Measurements from ENCODE around the gene CDH20. TPM values are rescaled to one million over a fixed set of nuclear protein-coding genes. Genes with fewer than 3 reads are reported as not detected.

The CDH20 gene
- total RNA-seq, 1 experiment from 2014 or later: not detected

GRCh38 chr18:61334951-61335683, 1.9 kb downstream of the CDH20 start:
- Mint-ChIP-seq H3K27me3 (ENCODE audit: insufficient read depth, unreplicated experiment) (peaks cover 28% of the 10 kb centered on the region), H3K4me1 (ENCODE audit: insufficient read depth, unreplicated experiment) (peaks cover 6% of the 10 kb centered on the region), H3K27ac (ENCODE audit: low read depth, unreplicated experiment) (no peak overlapping the region), H3K36me3 (ENCODE audit: insufficient read depth, unreplicated experiment) (no peaks in the 10 kb centered on the region), H3K4me3 (ENCODE audit: unreplicated experiment) (no peak overlapping the region), H3K9me3 (ENCODE audit: unreplicated experiment) (no peaks in the 10 kb centered on the region)
- POLR2A ChIA-PET: no interaction called here
- no TSS peak for BruUV-seq (replicated peaks)
- CTCF ChIA-PET: interaction anchor here (0.6 to 1.9 kb wide), 2 partner anchors 8 to 13 kb away, joined by 3 to 5 read pairs; no protein-coding TSS in a partner anchor
- intact Hi-C loops (cut with micrococcal nuclease): no loop called here
- DNase-seq (ENCODE audit: unreplicated experiment): no peak
- no peak for TF ChIP-seq CTCF (IDR thresholded peaks at IDR 0.05; ENCODE audit: unreplicated experiment)

GRCh38 chr18:61335684-61336555, 2.7 kb downstream of the CDH20 start:
- ChIA-PET POLR2A (no interaction called here), CTCF (interaction anchor here (1.9 kb wide), 1 partner anchor 14 kb away, joined by 5 read pairs; no protein-coding TSS in a partner anchor)
- no peak for DNase-seq (ENCODE audit: unreplicated experiment)
- no peaks in the 10 kb centered on the region for H3K9me3 Mint-ChIP-seq (ENCODE audit: unreplicated experiment)
- H3K27ac Mint-ChIP-seq (ENCODE audit: low read depth, unreplicated experiment): no peak overlapping the region
- no peak overlapping the region for H3K4me3 Mint-ChIP-seq (ENCODE audit: unreplicated experiment)
- no peak for TF ChIP-seq CTCF (IDR thresholded peaks at IDR 0.05; ENCODE audit: unreplicated experiment)
- intact Hi-C loops (cut with micrococcal nuclease): no loop called here
- peaks cover 6% of the 10 kb centered on the region for H3K4me1 Mint-ChIP-seq (ENCODE audit: insufficient read depth, unreplicated experiment)
- BruUV-seq (replicated peaks): no TSS peak
- peaks cover 28% of the 10 kb centered on the region for H3K27me3 Mint-ChIP-seq (ENCODE audit: insufficient read depth, unreplicated experiment)
- H3K36me3 Mint-ChIP-seq (ENCODE audit: insufficient read depth, unreplicated experiment): no peaks in the 10 kb centered on the region

GRCh38 chr18:61336766-61337165, 3.5 kb downstream of the CDH20 start:
- CTCF ChIA-PET: interaction anchor here (0.9 kb wide), 1 partner anchor 15 kb away, joined by 7 read pairs; no protein-coding TSS in a partner anchor

More at GRCh38 chr18:61336766-61337165, 3.5 kb downstream of the CDH20 start:
- BruUV-seq (replicated peaks): no TSS peak
- POLR2A ChIA-PET: interaction anchor here (0.7 kb wide), 1 partner anchor 15 kb away, joined by 3 read pairs; no protein-coding TSS in a partner anchor
- TF ChIP-seq CTCF (IDR thresholded peaks at IDR 0.05; ENCODE audit: unreplicated experiment): no peak
- Mint-ChIP-seq H3K36me3 (ENCODE audit: insufficient read depth, unreplicated experiment) (no peaks in the 10 kb centered on the region), H3K4me3 (ENCODE audit: unreplicated experiment) (no peak overlapping the region), H3K27me3 (ENCODE audit: insufficient read depth, unreplicated experiment) (peaks cover 28% of the 10 kb centered on the region), H3K4me1 (ENCODE audit: insufficient read depth, unreplicated experiment) (peaks cover 6% of the 10 kb centered on the region), H3K27ac (ENCODE audit: low read depth, unreplicated experiment) (no peak overlapping the region), H3K9me3 (ENCODE audit: unreplicated experiment) (no peaks in the 10 kb centered on the region)
- intact Hi-C loops (cut with micrococcal nuclease): no loop called here
- no peak for DNase-seq (ENCODE audit: unreplicated experiment)

All from MCF 10A (cell line).